Effector memory CD8-positive, alpha-beta T cell (primary cell): Measurements from ENCODE around the gene ZNF217.
"Not testable (repeated sequence)": the region's sequence is repeated elsewhere in the genome, so short reads cannot be mapped to it uniquely, and the experiment has no call there.

ENCODE experiments used
- ATAC-seq: fragments of 150-1000 bp; cut with Tn5 transposase; replicated peaks from 2 replicates; pipeline ENCODE4 v1.10.0; 2021; ENCODE audit warnings: mild to moderate bottlenecking, moderate library complexity
- DNase-seq, 3 experiments: peaks; one replicate each; pipeline ENCODE4 v3.0.0; 2021
- H3K27ac Mint-ChIP-seq, 2 donors: one replicate each; pipeline ENCODE4 v1.8.0; 2022; ENCODE audit warnings: mild to moderate bottlenecking in 2 of 2, mixed read lengths in 2 of 2, moderate library complexity in 2 of 2
- H3K27me3 Mint-ChIP-seq, 2 donors: one replicate each; pipeline ENCODE4 v1.8.0; 2022; ENCODE audit warnings: mixed read lengths in 2 of 2
- H3K36me3 Mint-ChIP-seq: one replicate; pipeline ENCODE4 v1.8.0; 2022; ENCODE audit warnings: mild to moderate bottlenecking, moderate library complexity, mixed read lengths; ENCODE audit not compliant: insufficient read depth
- H3K4me1 Mint-ChIP-seq, 2 donors: one replicate each; pipeline ENCODE4 v1.8.0; 2022; ENCODE audit warnings: low read depth in 2 of 2, mixed read lengths in 2 of 2
- H3K4me3 Mint-ChIP-seq, 2 donors: one replicate each; pipeline ENCODE4 v1.8.0; 2022; ENCODE audit warnings: mild to moderate bottlenecking in 2 of 2, mixed read lengths in 2 of 2, moderate library complexity in 2 of 2
- H3K9me3 Mint-ChIP-seq, 2 donors: one replicate each; pipeline ENCODE4 v1.8.0; 2022; ENCODE audit warnings: mixed read lengths in 2 of 2

ZNF217 gene

GRCh38 chr20:53569606-53570307 is 23.9 kb downstream of the ZNF217 start:
- H3K4me1 Mint-ChIP-seq, result peaks cover 39 to 47% of the 10 kb centered on the region in 2 donors
- DNase-seq (no peak), ATAC-seq (no peak)
- peak overlapping the region; percentile 83 to 91 for H3K27ac Mint-ChIP-seq
- H3K4me3 Mint-ChIP-seq, result peak overlapping the region in 1 of 2 donors; percentile 48
- H3K9me3 Mint-ChIP-seq, result no peaks in the 10 kb centered on the region
- H3K27me3 Mint-ChIP-seq, result no peaks in the 10 kb centered on the region
- H3K36me3 Mint-ChIP-seq, result peaks cover 99% of the 10 kb centered on the region

GRCh38 chr20:53569005-53569404 is 24.6 kb downstream of the ZNF217 start:
- Mint-ChIP-seq H3K27me3 (no peaks in the 10 kb centered on the region), H3K4me3 (no peak overlapping the region), H3K36me3 (peaks cover 99% of the 10 kb centered on the region), H3K27ac (no peak overlapping the region), H3K9me3 (no peaks in the 10 kb centered on the region), H3K4me1 (peaks cover 34 to 40% of the 10 kb centered on the region in 2 donors)
- ATAC-seq (no peak), DNase-seq (no peak)

- Mint-ChIP-seq H3K36me3 (peaks cover 98% of the 10 kb centered on the region), H3K9me3 (no peaks in the 10 kb centered on the region), H3K4me3 (no peak overlapping the region), H3K27ac (peak overlapping the region in 1 of 2 donors; percentile 84), H3K4me1 (peaks cover 35 to 37% of the 10 kb centered on the region in 2 donors), H3K27me3 (no peaks in the 10 kb centered on the region)
- DNase-seq, result no peak
- no peak for ATAC-seq
Measured at GRCh38 chr20:53568351-53568750, 25.3 kb downstream of the ZNF217 start.

- no peaks in the 10 kb centered on the region for H3K27me3 Mint-ChIP-seq
- no peak overlapping the region for H3K4me3 Mint-ChIP-seq
- H3K36me3 Mint-ChIP-seq, result peaks cover 92% of the 10 kb centered on the region
- ATAC-seq (no peak), DNase-seq (no peak)
- no peaks in the 10 kb centered on the region for H3K9me3 Mint-ChIP-seq
- H3K4me1 Mint-ChIP-seq, result peaks cover 28 to 30% of the 10 kb centered on the region in 2 donors
- H3K27ac Mint-ChIP-seq, result peak overlapping the region in 1 of 2 donors; percentile 12
Measured at GRCh38 chr20:53567379-53567917, 26.2 kb downstream of the ZNF217 start.

GRCh38 chr20:53566623-53567022 is 27.0 kb downstream of the ZNF217 start:
- not testable (repeated sequence) for ATAC-seq, H3K9me3 Mint-ChIP-seq, H3K27ac Mint-ChIP-seq, H3K27me3 Mint-ChIP-seq, DNase-seq, H3K4me3 Mint-ChIP-seq
- Mint-ChIP-seq H3K36me3 (peaks cover 84% of the 10 kb centered on the region), H3K4me1 (peaks cover 20 to 23% of the 10 kb centered on the region in 2 donors)

GRCh38 chr20:53565254-53565653 is 28.4 kb downstream of the ZNF217 start:
- Mint-ChIP-seq H3K27ac (peak overlapping the region; percentile 68), H3K36me3 (peaks cover 75% of the 10 kb centered on the region), H3K27me3 (no peaks in the 10 kb centered on the region), H3K4me3 (no peak overlapping the region), H3K9me3 (no peaks in the 10 kb centered on the region), H3K4me1 (peaks cover 9 to 14% of the 10 kb centered on the region in 2 donors)
- no peak for ATAC-seq
- DNase-seq, result no peak

GRCh38 chr20:53562104-53562764 is 31.4 kb downstream of the ZNF217 start:
- not testable (repeated sequence) for H3K9me3 Mint-ChIP-seq, H3K27me3 Mint-ChIP-seq, H3K4me1 Mint-ChIP-seq, H3K4me3 Mint-ChIP-seq, ATAC-seq, DNase-seq
- peak overlapping the region in 1 of 2 donors; percentile 84 for H3K27ac Mint-ChIP-seq
- H3K36me3 Mint-ChIP-seq, result peaks cover 48% of the 10 kb centered on the region

- no peak overlapping the region for H3K4me3 Mint-ChIP-seq
- ATAC-seq (no peak), DNase-seq (no peak)
- peaks cover 4 to 5% of the 10 kb centered on the region in 2 donors for H3K4me1 Mint-ChIP-seq
- no peaks in the 10 kb centered on the region for H3K27me3 Mint-ChIP-seq
- H3K27ac Mint-ChIP-seq, result no peak overlapping the region
- H3K36me3 Mint-ChIP-seq, result peaks cover 41% of the 10 kb centered on the region
- H3K9me3 Mint-ChIP-seq, result no peaks in the 10 kb centered on the region
Measured at GRCh38 chr20:53561505-53561904, 32.1 kb downstream of the ZNF217 start.

- Mint-ChIP-seq H3K4me3 (no peak overlapping the region), H3K27ac (peak overlapping the region; percentile 59 to 76), H3K9me3 (no peaks in the 10 kb centered on the region), H3K36me3 (peaks cover 24% of the 10 kb centered on the region), H3K27me3 (no peaks in the 10 kb centered on the region), H3K4me1 (peaks cover 3 to 4% of the 10 kb centered on the region in 2 donors)
- no peak for DNase-seq
- ATAC-seq, result no peak
Measured at GRCh38 chr20:53559816-53560215, 33.8 kb downstream of the ZNF217 start.

- Mint-ChIP-seq H3K36me3 (peaks cover 8% of the 10 kb centered on the region), H3K27ac (no peak overlapping the region), H3K9me3 (no peaks in the 10 kb centered on the region), H3K4me3 (no peak overlapping the region), H3K27me3 (no peaks in the 10 kb centered on the region), H3K4me1 (no peaks in the 10 kb centered on the region)
- ATAC-seq, result no peak
- DNase-seq, result no peak
Measured at GRCh38 chr20:53557130-53557529, 36.5 kb downstream of the ZNF217 start.

GRCh38 chr20:53556267-53556897 is 37.3 kb downstream of the ZNF217 start:
- Mint-ChIP-seq H3K4me3 (no peak overlapping the region), H3K27me3 (no peaks in the 10 kb centered on the region), H3K36me3 (peaks cover 8% of the 10 kb centered on the region), H3K27ac (no peak overlapping the region), H3K9me3 (no peaks in the 10 kb centered on the region), H3K4me1 (no peaks in the 10 kb centered on the region)
- no peak for DNase-seq
- ATAC-seq, result no peak

GRCh38 chr20:53555816-53556215 is 37.8 kb downstream of the ZNF217 start:
- no peaks in the 10 kb centered on the region for H3K27me3 Mint-ChIP-seq
- no peaks in the 10 kb centered on the region for H3K4me1 Mint-ChIP-seq
- ATAC-seq (no peak), DNase-seq (no peak)
- no peak overlapping the region for H3K4me3 Mint-ChIP-seq
- H3K27ac Mint-ChIP-seq, result no peak overlapping the region
- no peaks in the 10 kb centered on the region for H3K9me3 Mint-ChIP-seq
- peaks cover 8% of the 10 kb centered on the region for H3K36me3 Mint-ChIP-seq

GRCh38 chr20:53555081-53555480 is 38.6 kb downstream of the ZNF217 start:
- Mint-ChIP-seq H3K36me3 (peaks cover 3% of the 10 kb centered on the region), H3K4me3 (no peak overlapping the region), H3K27me3 (no peaks in the 10 kb centered on the region), H3K27ac (no peak overlapping the region), H3K4me1 (no peaks in the 10 kb centered on the region), H3K9me3 (no peaks in the 10 kb centered on the region)
- DNase-seq (no peak), ATAC-seq (no peak)

GRCh38 chr20:53552572-53552893 is 41.1 kb downstream of the ZNF217 start:
- H3K27me3 Mint-ChIP-seq, H3K4me3 Mint-ChIP-seq, H3K4me1 Mint-ChIP-seq, H3K36me3 Mint-ChIP-seq, H3K9me3 Mint-ChIP-seq, ATAC-seq, DNase-seq, H3K27ac Mint-ChIP-seq: not testable (repeated sequence)
